Measurements from ENCODE around the gene ACBD6. TPM values are rescaled to one million over a fixed set of nuclear protein-coding genes. Genes with fewer than 3 reads are reported as not detected.

Gene ACBD6
- total and polyA plus RNA-seq, 2 of the 4 experiments (the other 2 are of a cell fraction) = 52.5 to 59.1 TPM

- no peak overlapping the region for H3K4ac ChIP-seq (ENCODE audit: low read depth, low read length)
- DNase-seq (no peak), ATAC-seq (ENCODE audit: low read depth) (no peak)
- H3K27me3 ChIP-seq (ENCODE audit: control insufficient read depth, insufficient read depth, low read length) = peaks cover 12% of the 10 kb centered on the region; the same call in 1 of the 2 replicates
- no peak overlapping the region for H3K4me3 ChIP-seq (ENCODE audit: insufficient read depth, low read depth, low read length)
- no TSS peak for BruUV-seq (replicated peaks)
- H3K18ac ChIP-seq (ENCODE audit: low read depth, low read length) = no peak overlapping the region
- H2AFZ ChIP-seq (replicated peaks; ENCODE audit: low read length, poor library complexity) = no peak overlapping the region
- TF ChIP-seq CEBPB (IDR thresholded peaks at IDR 0.05; ENCODE audit: low read depth, low read length) (no peak), RFX5 (IDR thresholded peaks at IDR 0.05; ENCODE audit: low read depth, low read length) (no peak), ELK1 (IDR thresholded peaks at IDR 0.05; ENCODE audit: borderline replicate concordance, low read depth, low read length) (no peak)
- TF ChIP-seq, protein P1, sequence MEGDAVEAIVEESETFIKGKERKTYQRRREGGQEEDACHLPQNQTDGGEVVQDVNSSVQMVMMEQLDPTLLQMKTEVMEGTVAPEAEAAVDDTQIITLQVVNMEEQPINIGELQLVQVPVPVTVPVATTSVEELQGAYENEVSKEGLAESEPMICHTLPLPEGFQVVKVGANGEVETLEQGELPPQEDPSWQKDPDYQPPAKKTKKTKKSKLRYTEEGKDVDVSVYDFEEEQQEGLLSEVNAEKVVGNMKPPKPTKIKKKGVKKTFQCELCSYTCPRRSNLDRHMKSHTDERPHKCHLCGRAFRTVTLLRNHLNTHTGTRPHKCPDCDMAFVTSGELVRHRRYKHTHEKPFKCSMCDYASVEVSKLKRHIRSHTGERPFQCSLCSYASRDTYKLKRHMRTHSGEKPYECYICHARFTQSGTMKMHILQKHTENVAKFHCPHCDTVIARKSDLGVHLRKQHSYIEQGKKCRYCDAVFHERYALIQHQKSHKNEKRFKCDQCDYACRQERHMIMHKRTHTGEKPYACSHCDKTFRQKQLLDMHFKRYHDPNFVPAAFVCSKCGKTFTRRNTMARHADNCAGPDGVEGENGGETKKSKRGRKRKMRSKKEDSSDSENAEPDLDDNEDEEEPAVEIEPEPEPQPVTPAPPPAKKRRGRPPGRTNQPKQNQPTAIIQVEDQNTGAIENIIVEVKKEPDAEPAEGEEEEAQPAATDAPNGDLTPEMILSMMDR (conservative IDR thresholded peaks at IDR 0.05; ENCODE audit: low read depth, low read length) = no peak
- H3K23ac ChIP-seq (ENCODE audit: low read depth, low read length) = no peak overlapping the region
- no peaks in the 10 kb centered on the region for H3K79me1 ChIP-seq (ENCODE audit: low read depth in 1 of 2, low read length in 2 of 2)
- H2BK15ac ChIP-seq (ENCODE audit: low read depth, low read length) = no peak overlapping the region
- intact Hi-C loops (cut with micrococcal nuclease) = no loop called here
- H3K4me2 ChIP-seq (ENCODE audit: low read depth, low read length) = no peak overlapping the region
- ChIA-PET CTCF (no interaction called here), POLR2A (ENCODE audit: unreplicated experiment) (no interaction called here)
- no peak overlapping the region for H2BK120ac ChIP-seq (ENCODE audit: low read depth, low read length)
- H2AK5ac ChIP-seq (ENCODE audit: low read depth, low read length) = no peak overlapping the region
- H3K56ac ChIP-seq (ENCODE audit: extremely low read depth, insufficient read depth, low read length) = no peak overlapping the region
- H4K5ac ChIP-seq (ENCODE audit: low read depth, low read length) = no peak overlapping the region
- H3K36me3 ChIP-seq (ENCODE audit: control insufficient read depth, insufficient read depth, low read length) = no peaks in the 10 kb centered on the region
- H3K4me1 ChIP-seq (ENCODE audit: control insufficient read depth, insufficient read depth, low read length) = 0 out of 2 replicates have a peak, but pooled peaks cover 2% of the 10 kb centered on the region
- H3K27ac ChIP-seq (ENCODE audit: insufficient read depth, low read length) = no peak overlapping the region
- H4K91ac ChIP-seq (ENCODE audit: insufficient read depth, low read depth, low read length) = no peak overlapping the region
- H2AK9ac ChIP-seq (replicated peaks; ENCODE audit: low read depth, low read length, poor library complexity) = no peak overlapping the region
- dilution Hi-C loops (cut with HindIII; ENCODE audit: low sequenced_read_pairs, unreplicated experiment) = no loop called here
- H2BK20ac ChIP-seq (ENCODE audit: low read depth, low read length) = no peak overlapping the region
- H3K9ac ChIP-seq (ENCODE audit: low read depth, low read length) = no peak overlapping the region
- H3K9me1 ChIP-seq (ENCODE audit: insufficient read depth, low read length) = peaks cover 3% of the 10 kb centered on the region; the same call in 1 of the 2 replicates
- H4K20me1 ChIP-seq (ENCODE audit: insufficient read depth, low read length) = no peaks in the 10 kb centered on the region; the same call in 1 of the 2 replicates
- H3K9me3 ChIP-seq (ENCODE audit: control insufficient read depth, insufficient read depth, low read length) = no peaks in the 10 kb centered on the region
- no peak overlapping the region for H3K14ac ChIP-seq (replicated peaks; ENCODE audit: low read depth, low read length)
- in situ Hi-C loops (cut with MboI; ENCODE audit: low sequenced_read_pairs) = loop anchor here (25.0 kb wide), 1 partner anchor 898 kb away; no protein-coding TSS in a partner anchor
- H4K8ac ChIP-seq (ENCODE audit: low read depth in 2 of 2, low read length in 2 of 2) = no peak overlapping the region
- WGBS, 2 experiments (ENCODE audit: extremely low coverage in 2 of 2, insufficient read length in 1 of 2) = 50% methylated on average over 1 of the region's 2 CpGs; no CpG with 5 or more reads in 1 of the 2 experiments
- no peak overlapping the region for H2BK5ac ChIP-seq (ENCODE audit: low read depth, low read length, poor library complexity, severe bottlenecking)
Observed at GRCh38 chr1:180264595-180264994, 237.8 kb downstream of the ACBD6 start.
